HG02870 (cell line): ENCODE data around the gene INHBC.
"Not testable (repeated sequence)": the region's sequence is repeated elsewhere in the genome, so short reads cannot be mapped to it uniquely, and the experiment has no call there.

Source experiments
- ATAC-seq: cut with Tn5 transposase; IDR thresholded peaks from one replicate; pipeline ENCODE4 v1.9.1; 2021; ENCODE audit warnings: mild to moderate bottlenecking, moderate library complexity; ENCODE audit not compliant: unreplicated experiment

INHBC gene

GRCh38 chr12:57434517-57435223, at the start of gene INHBC:
Gene INHBC, plus strand, starts transcription at chr12:57434784. Its CDS starts 103 bp downstream, at chr12:57434887.
- no peak for ATAC-seq

- peak; percentile 46 for ATAC-seq
Measured at GRCh38 chr12:57385586-57385985, 49.0 kb upstream of the INHBC start.

GRCh38 chr12:57386187-57386720, 48.3 kb upstream of the INHBC start:
- ATAC-seq: no peak

GRCh38 chr12:57388425-57388824, 46.2 kb upstream of the INHBC start:
- ATAC-seq: no peak

- ATAC-seq: no peak
Measured at GRCh38 chr12:57389033-57389432, 45.6 kb upstream of the INHBC start.

- no peak for ATAC-seq
Measured at GRCh38 chr12:57390174-57390573, 44.4 kb upstream of the INHBC start.

GRCh38 chr12:57395121-57395520, 39.5 kb upstream of the INHBC start:
- no peak for ATAC-seq

GRCh38 chr12:57397441-57397840, 37.1 kb upstream of the INHBC start:
- no peak for ATAC-seq

GRCh38 chr12:57399718-57400463, 34.7 kb upstream of the INHBC start:
- not testable (repeated sequence) for ATAC-seq

GRCh38 chr12:57401165-57401564, 33.4 kb upstream of the INHBC start:
- ATAC-seq: no peak

GRCh38 chr12:57402156-57402555, 32.4 kb upstream of the INHBC start:
- not testable (repeated sequence) for ATAC-seq

- ATAC-seq: no peak
Measured at GRCh38 chr12:57404966-57405640, 29.5 kb upstream of the INHBC start.

GRCh38 chr12:57410534-57410933, 24.1 kb upstream of the INHBC start:
- ATAC-seq: no peak

GRCh38 chr12:57414160-57414559, 20.4 kb upstream of the INHBC start:
- ATAC-seq: not testable (repeated sequence)

GRCh38 chr12:57415088-57415487, 19.5 kb upstream of the INHBC start:
- ATAC-seq: no peak

GRCh38 chr12:57416039-57416996, 18.3 kb upstream of the INHBC start:
- no peak for ATAC-seq

- ATAC-seq: no peak
Measured at GRCh38 chr12:57418255-57418654, 16.3 kb upstream of the INHBC start.

- ATAC-seq: no peak
Measured at GRCh38 chr12:57419495-57419894, 15.1 kb upstream of the INHBC start.

- no peak for ATAC-seq
Measured at GRCh38 chr12:57420482-57420881, 14.1 kb upstream of the INHBC start.

- ATAC-seq: not testable (repeated sequence)
Measured at GRCh38 chr12:57426948-57427347, 7.6 kb upstream of the INHBC start.
